ENCODE data around the gene RNF144B.

- TF ChIP-seq CTCF (IDR thresholded peaks at IDR 0.05 in 4 of 5, conservative IDR thresholded peaks at IDR 0.05 in 1 of 5) (no peak), POLR2A (IDR thresholded peaks at IDR 0.05) (no peak)
Measured at GRCh38 chr6:18444111-18444510, 57.0 kb downstream of the RNF144B start.
